H9 (cell line): ENCODE data around the gene ACBD6. TPM values are rescaled to one million over a fixed set of nuclear protein-coding genes. Genes with fewer than 3 reads are reported as not detected.

Experiments
- DNase-seq: peaks from one replicate; pipeline ENCODE4 v3.0.0-alpha.2; 2017
- H2AFZ ChIP-seq: one replicate; pipeline ENCODE4 v1.6.1; 2013; ENCODE audit warnings: mild to moderate bottlenecking, low read length, control low read depth, moderate library complexity
- H2AK5ac ChIP-seq: 2 replicates; pipeline ENCODE4 v1.6.1; 2013; ENCODE audit warnings: low read length, control low read depth, mixed read lengths; ENCODE audit not compliant: insufficient read length
- H2BK120ac ChIP-seq: one replicate; pipeline ENCODE4 v1.6.1; 2013; ENCODE audit warnings: low read depth, mild to moderate bottlenecking, low read length, control low read depth, inconsistent platforms; ENCODE audit not compliant: poor library complexity, severe bottlenecking
- H2BK12ac ChIP-seq: 2 replicates; pipeline ENCODE4 v1.6.1; 2013; ENCODE audit warnings: low read length, control low read depth, mixed read lengths, low read depth; ENCODE audit not compliant: insufficient read length
- H2BK15ac ChIP-seq: 2 replicates; pipeline ENCODE4 v1.6.1; 2013; ENCODE audit warnings: low read depth, low read length, control low read depth
- H2BK20ac ChIP-seq: one replicate; pipeline ENCODE4 v1.6.1; 2013; ENCODE audit warnings: low read depth, mild to moderate bottlenecking, low read length, control low read depth, inconsistent platforms; ENCODE audit not compliant: poor library complexity, severe bottlenecking
- H2BK5ac ChIP-seq: 2 replicates; pipeline ENCODE4 v1.6.1; 2013; ENCODE audit warnings: low read length, control low read depth, mixed read lengths; ENCODE audit not compliant: insufficient read length
- H3K14ac ChIP-seq: 2 replicates; pipeline ENCODE4 v1.6.1; 2013; ENCODE audit warnings: low read length, control low read depth; ENCODE audit not compliant: insufficient read depth
- H3K18ac ChIP-seq: 2 replicates; pipeline ENCODE4 v1.6.1; 2013; ENCODE audit warnings: low read depth, mild to moderate bottlenecking, mixed read lengths, low read length, control low read depth; ENCODE audit not compliant: insufficient read length
- H3K23ac ChIP-seq: 2 replicates; pipeline ENCODE4 v1.6.1; 2013; ENCODE audit warnings: low read length, control low read depth, mixed read lengths, low read depth; ENCODE audit not compliant: insufficient read length
- H3K23me2 ChIP-seq: 2 replicates; pipeline ENCODE4 v1.6.1; 2013; ENCODE audit warnings: low read depth, mild to moderate bottlenecking, mixed read lengths, low read length, control low read depth; ENCODE audit not compliant: insufficient read length, poor library complexity, severe bottlenecking
- H3K27ac ChIP-seq: 2 replicates; pipeline ENCODE4 v1.5.1; 2013; ENCODE audit warnings: low read length, control low read depth, mixed read lengths, low read depth; ENCODE audit not compliant: insufficient read length
- H3K27me3 ChIP-seq: 2 replicates; pipeline ENCODE4 v1.6.1; 2013; ENCODE audit warnings: low read length, control low read depth, inconsistent platforms; ENCODE audit not compliant: insufficient read depth
- H3K4ac ChIP-seq: 2 replicates; pipeline ENCODE4 v1.6.1; 2013; ENCODE audit warnings: low read depth, mild to moderate bottlenecking, control low read depth, inconsistent platforms, low read length, moderate library complexity
- H3K4me1 ChIP-seq: 2 replicates; pipeline ENCODE4 v1.6.1; 2013; ENCODE audit warnings: low read length, control low read depth, inconsistent platforms; ENCODE audit not compliant: insufficient read depth
- H3K4me2 ChIP-seq: 2 replicates; pipeline ENCODE4 v1.6.1; 2013; ENCODE audit warnings: low read length, control low read depth, mixed read lengths; ENCODE audit not compliant: insufficient read length, insufficient read depth
- H3K56ac ChIP-seq: 2 replicates; pipeline ENCODE4 v1.6.1; 2013; ENCODE audit warnings: low read depth, mild to moderate bottlenecking, mixed read lengths, low read length, control low read depth; ENCODE audit not compliant: insufficient read length
- H3K79me1 ChIP-seq: 2 replicates; pipeline ENCODE4 v1.6.1; 2013; ENCODE audit warnings: low read depth, mild to moderate bottlenecking, moderate library complexity, low read length, control low read depth, inconsistent platforms; ENCODE audit not compliant: insufficient read depth, poor library complexity, severe bottlenecking
- H3K79me2 ChIP-seq: 2 replicates; pipeline ENCODE4 v1.6.1; 2013; ENCODE audit warnings: low read length, control low read depth, inconsistent platforms; ENCODE audit not compliant: insufficient read depth
- H3K9ac ChIP-seq: 2 replicates; pipeline ENCODE4 v1.6.1; 2013; ENCODE audit warnings: low read length, control low read depth, mixed read lengths; ENCODE audit not compliant: insufficient read length; ENCODE audit errors: extremely low read depth
- H3K9me3 ChIP-seq: one replicate; pipeline ENCODE4 v1.6.1; 2013; ENCODE audit warnings: low read depth, low read length, inconsistent platforms; ENCODE audit not compliant: control insufficient read depth
- H3T11ph ChIP-seq: one replicate; pipeline ENCODE4 v1.6.1; 2013; ENCODE audit warnings: mild to moderate bottlenecking, low read length, control low read depth, inconsistent platforms
- H4K20me1 ChIP-seq: one replicate; pipeline ENCODE4 v1.6.1; 2013; ENCODE audit not compliant: control insufficient read depth, insufficient read length, insufficient read depth
- H4K5ac ChIP-seq: 2 replicates; pipeline ENCODE4 v1.6.1; 2013; ENCODE audit warnings: low read depth, mild to moderate bottlenecking, mixed read lengths, low read length, control low read depth; ENCODE audit not compliant: insufficient read length
- H4K8ac ChIP-seq: replicated peaks from 2 replicates; pipeline ENCODE4 v1.6.1; 2013; ENCODE audit warnings: low read length, control low read depth, mixed read lengths, low read depth; ENCODE audit not compliant: insufficient read length
- H4K91ac ChIP-seq: 2 replicates; pipeline ENCODE4 v1.6.1; 2013; ENCODE audit warnings: low read depth, mild to moderate bottlenecking, moderate library complexity, mixed read lengths, low read length, control low read depth; ENCODE audit not compliant: insufficient read length
- H3K27ac Mint-ChIP-seq, 3 experiments: 2 replicates in 2 of 3; 3 replicates in 1 of 3; pipeline ENCODE4 v1.8.0; 2020 to 2021; ENCODE audit warnings: mixed read lengths in 3 of 3, mild to moderate bottlenecking in 1 of 3, moderate library complexity in 1 of 3
- H3K27me3 Mint-ChIP-seq: 2 replicates; pipeline ENCODE4 v1.8.0; 2021; ENCODE audit warnings: low read depth, mild to moderate bottlenecking, moderate library complexity, mixed read lengths
- H3K36me3 Mint-ChIP-seq, 3 experiments: 2 replicates in 2 of 3; 3 replicates in 1 of 3; pipeline ENCODE4 v1.8.0; 2020 to 2021; ENCODE audit warnings: low read depth in 3 of 3, mixed read lengths in 3 of 3; ENCODE audit not compliant: insufficient read depth in 1 of 3
- H3K4me1 Mint-ChIP-seq, 2 experiments: 2 replicates each; pipeline ENCODE4 v1.8.0; 2020; ENCODE audit warnings: mixed read lengths in 2 of 2
- H3K4me3 Mint-ChIP-seq, 2 experiments: 2 replicates in 1 of 2; 3 replicates in 1 of 2; pipeline ENCODE4 v1.8.0; 2020 to 2021; ENCODE audit warnings: mild to moderate bottlenecking in 2 of 2, mixed read lengths in 2 of 2, moderate library complexity in 1 of 2
- H3K9me3 Mint-ChIP-seq, 2 experiments: 2 replicates in 1 of 2; 3 replicates in 1 of 2; pipeline ENCODE4 v1.8.0; 2020; ENCODE audit warnings: mild to moderate bottlenecking in 2 of 2, mixed read lengths in 2 of 2, moderate library complexity in 1 of 2
- WGBS: extraction: QIAGEN DNeasy Blood & Tissue Kit; methylation state at CpG from one replicate; pipeline ENCODE4 v1.1.7; 2013; ENCODE audit warnings: missing lambda C conversion rate, low lambda C conversion rate, mixed read lengths; ENCODE audit not compliant: insufficient read length; ENCODE audit errors: extremely low coverage; 5-methylcytosine and 5-hydroxymethylcytosine counted together
- total RNA-seq: library from RNA; stranded (reverse); gene quantifications from 2 replicates; pipeline ENCODE4 v1.2.1, GENCODE V29; 2021
- TF ChIP-seq, protein P1 (sequence below): fragments of 200-600 bp; sonication (generic); conservative IDR thresholded peaks from 3 replicates; pipeline ENCODE4 v1.8.0; 2021; ENCODE audit warnings: antibody characterized with exemption, mild to moderate bottlenecking

Gene ACBD6
- total RNA-seq, 1 experiment from 2014 or later, result 51.4 TPM

DNA sequence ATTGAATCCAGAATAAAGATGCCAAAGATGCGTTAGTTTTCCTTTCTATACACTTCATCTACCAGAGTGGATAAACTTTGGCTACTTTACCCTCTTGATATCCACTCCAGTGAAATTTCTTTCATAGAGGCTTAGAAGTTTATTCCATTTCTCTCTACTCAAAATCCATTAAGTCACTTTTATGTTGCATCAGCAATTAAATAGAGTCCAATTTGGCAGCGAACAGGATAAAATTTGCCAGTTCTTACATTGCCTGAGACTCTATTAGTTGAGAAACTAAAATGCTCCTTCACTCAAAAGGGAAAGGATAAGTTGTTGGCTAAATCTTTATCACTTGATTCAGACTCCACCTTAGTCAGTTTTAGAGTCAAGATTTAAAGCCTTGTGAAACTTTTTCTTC, 57.9 kb downstream of the ACBD6 start:
- Histone ChIP-seq H3K4me2 (no peak overlapping the region), H3T11ph (no peak overlapping the region), H3K79me1 (no peaks in the 10 kb centered on the region), H2BK15ac (no peak overlapping the region), H2BK120ac (no peak overlapping the region), H3K56ac (no peak overlapping the region), H2BK5ac (no peak overlapping the region), H4K5ac (no peak overlapping the region), H3K9me3 (no peaks in the 10 kb centered on the region), H3K23ac (no peak overlapping the region), H4K91ac (no peak overlapping the region), H2AFZ (no peak overlapping the region), H3K9ac (no peak overlapping the region), H3K27me3 (no peaks in the 10 kb centered on the region), H2AK5ac (no peak overlapping the region), H3K4me1 (no peaks in the 10 kb centered on the region), H3K18ac (no peak overlapping the region), H3K79me2 (no peaks in the 10 kb centered on the region), H3K27ac (no peak overlapping the region), H2BK12ac (no peak overlapping the region), H3K23me2 (no peaks in the 10 kb centered on the region), H4K20me1 (no peaks in the 10 kb centered on the region), H3K14ac (no peak overlapping the region), H2BK20ac (no peak overlapping the region), H4K8ac (no peak overlapping the region), H3K4ac (no peak overlapping the region)
- H3K4me3 Mint-ChIP-seq, result no peak overlapping the region
- TF ChIP-seq, protein P1, sequence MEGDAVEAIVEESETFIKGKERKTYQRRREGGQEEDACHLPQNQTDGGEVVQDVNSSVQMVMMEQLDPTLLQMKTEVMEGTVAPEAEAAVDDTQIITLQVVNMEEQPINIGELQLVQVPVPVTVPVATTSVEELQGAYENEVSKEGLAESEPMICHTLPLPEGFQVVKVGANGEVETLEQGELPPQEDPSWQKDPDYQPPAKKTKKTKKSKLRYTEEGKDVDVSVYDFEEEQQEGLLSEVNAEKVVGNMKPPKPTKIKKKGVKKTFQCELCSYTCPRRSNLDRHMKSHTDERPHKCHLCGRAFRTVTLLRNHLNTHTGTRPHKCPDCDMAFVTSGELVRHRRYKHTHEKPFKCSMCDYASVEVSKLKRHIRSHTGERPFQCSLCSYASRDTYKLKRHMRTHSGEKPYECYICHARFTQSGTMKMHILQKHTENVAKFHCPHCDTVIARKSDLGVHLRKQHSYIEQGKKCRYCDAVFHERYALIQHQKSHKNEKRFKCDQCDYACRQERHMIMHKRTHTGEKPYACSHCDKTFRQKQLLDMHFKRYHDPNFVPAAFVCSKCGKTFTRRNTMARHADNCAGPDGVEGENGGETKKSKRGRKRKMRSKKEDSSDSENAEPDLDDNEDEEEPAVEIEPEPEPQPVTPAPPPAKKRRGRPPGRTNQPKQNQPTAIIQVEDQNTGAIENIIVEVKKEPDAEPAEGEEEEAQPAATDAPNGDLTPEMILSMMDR, result no peak
- peaks cover 2 to 15% (median 6%) of the 10 kb centered on the region in 3 experiments for H3K36me3 Mint-ChIP-seq
- peaks cover 4 to 16% of the 10 kb centered on the region in 2 experiments; a peak in 4 of 5 replicates for H3K9me3 Mint-ChIP-seq
- DNase-seq, result no peak
- H3K4me1 Mint-ChIP-seq, result no peaks in the 10 kb centered on the region
- H3K27ac Mint-ChIP-seq, result no peak overlapping the region
- no peaks in the 10 kb centered on the region for H3K27me3 Mint-ChIP-seq
- no CpG with 5 or more reads among the region's 2 CpGs for WGBS
